Type B pancreatic cell (in vitro differentiated cells): ENCODE measurements around the gene COL9A3. TPM values are rescaled to one million over a fixed set of nuclear protein-coding genes. Genes with fewer than 3 reads are reported as not detected.

Source experiments
- DNase-seq: peaks from one replicate; pipeline ENCODE4 v3.0.0; 2021; ENCODE audit warnings: mixed read lengths; ENCODE audit not compliant: unreplicated experiment; ENCODE audit errors: extremely low spot score
- H3K27ac Mint-ChIP-seq: 2 replicates; pipeline ENCODE4 v1.8.0; 2021; ENCODE audit warnings: mild to moderate bottlenecking, mixed read lengths
- H3K27me3 Mint-ChIP-seq: 2 replicates; pipeline ENCODE4 v1.8.0; 2021; ENCODE audit warnings: mixed read lengths
- H3K36me3 Mint-ChIP-seq: 2 replicates; pipeline ENCODE4 v1.8.0; 2021; ENCODE audit warnings: mixed read lengths
- H3K4me1 Mint-ChIP-seq: one replicate; pipeline ENCODE4 v1.8.0; 2021; ENCODE audit warnings: mixed read lengths; ENCODE audit not compliant: unreplicated experiment
- H3K4me3 Mint-ChIP-seq: 2 replicates; pipeline ENCODE4 v1.8.0; 2021; ENCODE audit warnings: mild to moderate bottlenecking, mixed read lengths
- H3K9me3 Mint-ChIP-seq: 2 replicates; pipeline ENCODE4 v1.8.0; 2021; ENCODE audit warnings: mixed read lengths
- total RNA-seq: library from RNA; stranded (reverse); gene quantifications from 2 replicates; pipeline ENCODE4 v1.2.1, GENCODE V29; 2021; ENCODE audit warnings: low replicate concordance
- TF ChIP-seq, protein P1 (sequence below): fragments of 200-600 bp; sonication (generic); conservative IDR thresholded peaks from 2 replicates; pipeline ENCODE4 v1.5.0; 2021; ENCODE audit warnings: antibody characterized with exemption, mild to moderate bottlenecking

Gene COL9A3
- total RNA-seq, 1 donor from 2014 or later, result 21.2 TPM

GRCh38 chr20:62773845-62774714, 42.8 kb upstream of the COL9A3 start:
- no peaks in the 10 kb centered on the region for H3K36me3 Mint-ChIP-seq
- TF ChIP-seq, protein P1, sequence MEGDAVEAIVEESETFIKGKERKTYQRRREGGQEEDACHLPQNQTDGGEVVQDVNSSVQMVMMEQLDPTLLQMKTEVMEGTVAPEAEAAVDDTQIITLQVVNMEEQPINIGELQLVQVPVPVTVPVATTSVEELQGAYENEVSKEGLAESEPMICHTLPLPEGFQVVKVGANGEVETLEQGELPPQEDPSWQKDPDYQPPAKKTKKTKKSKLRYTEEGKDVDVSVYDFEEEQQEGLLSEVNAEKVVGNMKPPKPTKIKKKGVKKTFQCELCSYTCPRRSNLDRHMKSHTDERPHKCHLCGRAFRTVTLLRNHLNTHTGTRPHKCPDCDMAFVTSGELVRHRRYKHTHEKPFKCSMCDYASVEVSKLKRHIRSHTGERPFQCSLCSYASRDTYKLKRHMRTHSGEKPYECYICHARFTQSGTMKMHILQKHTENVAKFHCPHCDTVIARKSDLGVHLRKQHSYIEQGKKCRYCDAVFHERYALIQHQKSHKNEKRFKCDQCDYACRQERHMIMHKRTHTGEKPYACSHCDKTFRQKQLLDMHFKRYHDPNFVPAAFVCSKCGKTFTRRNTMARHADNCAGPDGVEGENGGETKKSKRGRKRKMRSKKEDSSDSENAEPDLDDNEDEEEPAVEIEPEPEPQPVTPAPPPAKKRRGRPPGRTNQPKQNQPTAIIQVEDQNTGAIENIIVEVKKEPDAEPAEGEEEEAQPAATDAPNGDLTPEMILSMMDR, result no peak
- H3K4me1 Mint-ChIP-seq, result peaks cover 33% of the 10 kb centered on the region
- no peaks in the 10 kb centered on the region for H3K9me3 Mint-ChIP-seq
- no peak for DNase-seq
- no peak overlapping the region for H3K4me3 Mint-ChIP-seq
- no peaks in the 10 kb centered on the region for H3K27me3 Mint-ChIP-seq
- H3K27ac Mint-ChIP-seq, result no peak overlapping the region

GRCh38 chr20:62774762-62775161, 42.1 kb upstream of the COL9A3 start:
- TF ChIP-seq, protein P1, result no peak
- no peak for DNase-seq
- Mint-ChIP-seq H3K27ac (no peak overlapping the region), H3K27me3 (no peaks in the 10 kb centered on the region), H3K9me3 (no peaks in the 10 kb centered on the region), H3K36me3 (no peaks in the 10 kb centered on the region), H3K4me3 (no peak overlapping the region), H3K4me1 (peaks cover 29% of the 10 kb centered on the region)

DNA sequence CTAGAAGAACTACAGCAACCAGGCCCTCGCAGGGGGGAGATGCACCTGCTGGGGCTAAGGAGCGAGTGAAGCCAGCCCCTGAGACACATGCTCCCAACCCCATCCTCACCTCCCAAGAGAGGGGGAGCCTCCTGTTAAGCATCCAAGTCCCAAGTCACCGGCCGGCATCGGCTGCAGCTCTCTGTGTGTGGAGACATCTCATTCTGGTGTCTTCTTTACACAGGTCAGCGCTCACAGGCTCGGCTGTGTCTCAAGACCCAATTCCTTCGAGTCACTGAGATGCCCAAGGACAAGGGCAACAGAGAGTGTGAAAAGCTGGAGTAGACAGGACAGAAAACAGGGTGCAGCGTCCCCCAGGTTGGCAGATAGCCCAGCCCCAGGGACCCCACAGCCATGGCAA, 41.6 kb upstream of the COL9A3 start:
- Mint-ChIP-seq H3K27ac (no peak overlapping the region), H3K4me3 (no peak overlapping the region), H3K4me1 (peaks cover 29% of the 10 kb centered on the region), H3K27me3 (no peaks in the 10 kb centered on the region), H3K36me3 (no peaks in the 10 kb centered on the region), H3K9me3 (no peaks in the 10 kb centered on the region)
- TF ChIP-seq, protein P1, result no peak
- DNase-seq, result no peak

- Mint-ChIP-seq H3K4me1 (peaks cover 29% of the 10 kb centered on the region), H3K36me3 (no peaks in the 10 kb centered on the region), H3K9me3 (no peaks in the 10 kb centered on the region), H3K27ac (no peak overlapping the region), H3K4me3 (no peak overlapping the region), H3K27me3 (no peaks in the 10 kb centered on the region)
- TF ChIP-seq, protein P1, result no peak
- DNase-seq, result no peak
Observed at GRCh38 chr20:62776035-62776691, 40.7 kb upstream of the COL9A3 start.

DNA sequence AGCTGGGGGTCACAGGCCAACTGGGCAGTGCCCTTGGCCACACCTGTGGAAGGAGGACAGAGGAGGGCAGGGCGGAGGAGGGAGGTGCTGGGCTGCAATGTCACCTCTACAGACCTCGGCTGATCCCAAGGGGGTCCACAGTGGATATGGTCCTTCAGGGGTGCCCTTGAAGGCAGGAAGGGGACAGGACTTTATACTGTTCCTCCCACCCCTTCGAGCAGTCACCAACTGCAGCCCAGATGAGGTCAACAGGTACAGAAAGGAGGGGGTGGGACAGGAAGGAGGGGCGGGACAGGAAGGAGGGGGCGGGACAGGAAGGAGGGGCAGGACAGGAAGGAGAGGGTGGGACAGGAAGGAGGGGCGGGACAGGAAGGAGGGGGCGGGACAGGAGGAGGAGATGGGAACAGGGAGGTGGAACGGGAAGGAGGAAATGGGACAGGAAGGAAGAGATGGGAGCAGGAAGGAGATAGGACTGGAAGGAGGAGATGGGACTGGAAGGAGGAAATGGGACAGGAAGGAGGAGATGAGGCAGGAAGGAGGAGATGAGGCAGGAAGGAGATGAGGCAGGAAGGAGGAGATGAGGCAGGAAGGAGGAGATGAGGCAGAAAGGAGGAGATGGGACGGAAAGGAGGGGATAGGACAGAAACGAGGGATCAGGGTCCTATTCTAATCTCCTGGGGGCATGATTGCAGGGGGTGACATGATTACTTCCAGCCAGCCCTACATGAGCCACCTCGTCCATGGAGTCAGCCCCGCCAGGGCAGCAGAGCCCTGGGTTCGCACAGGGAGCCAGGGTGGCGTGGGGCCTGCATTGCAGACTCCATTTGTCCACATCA, 39.9 kb upstream of the COL9A3 start:
- H3K4me1 Mint-ChIP-seq, result peaks cover 29% of the 10 kb centered on the region
- H3K9me3 Mint-ChIP-seq, result no peaks in the 10 kb centered on the region
- no peaks in the 10 kb centered on the region for H3K27me3 Mint-ChIP-seq
- DNase-seq, result no peak
- no peaks in the 10 kb centered on the region for H3K36me3 Mint-ChIP-seq
- H3K4me3 Mint-ChIP-seq, result no peak overlapping the region
- TF ChIP-seq, protein P1, result no peak
- no peak overlapping the region for H3K27ac Mint-ChIP-seq
